Measurements from ENCODE around the gene JAK2.
A peak's percentile ranks its signal among the peaks of the same experiment; 100 is the strongest.

JAK2 gene

GRCh38 chr9:4984621-4985385 lies at the start of gene JAK2 (continued):
- TF ChIP-seq ZNF518A (tag by site-specific recombination; conservative IDR thresholded peaks at IDR 0.05; ENCODE audit: low read depth) (no peak), ZNF624 (tag by site-specific recombination; IDR thresholded peaks at IDR 0.05) (no peak), ZNF292 (tag by site-specific recombination; IDR thresholded peaks at IDR 0.05; ENCODE audit: borderline replicate concordance, low read depth) (no peak), ZNF114 (tag by site-specific recombination; IDR thresholded peaks at IDR 0.05) (no peak), ZNF404 (tag by site-specific recombination; IDR thresholded peaks at IDR 0.05) (no peak), ZNF692 (tag by site-specific recombination; IDR thresholded peaks at IDR 0.05) (peak; percentile 98), ZFHX2 (tag by site-specific recombination; conservative IDR thresholded peaks at IDR 0.05) (peak; percentile 66), ZNF354C (tag by site-specific recombination; IDR thresholded peaks at IDR 0.05; ENCODE audit: borderline replicate concordance, low read depth) (no peak), ZNF280C (tag by site-specific recombination; IDR thresholded peaks at IDR 0.05) (no peak), BCL6B (tag by site-specific recombination; IDR thresholded peaks at IDR 0.05) (no peak), ZNF555 (tag by site-specific recombination; conservative IDR thresholded peaks at IDR 0.05) (no peak), KLF16 (tag by site-specific recombination; IDR thresholded peaks at IDR 0.05) (peak; percentile 25; the same call in 1 of the 2 replicates), ZNF623 (tag by site-specific recombination; IDR thresholded peaks at IDR 0.05) (no peak), ZBTB8A (tag by site-specific recombination; IDR thresholded peaks at IDR 0.05) (peak; percentile 98), ZNF785 (tag by site-specific recombination; IDR thresholded peaks at IDR 0.05) (peak; percentile 99), ZNF174 (tag by site-specific recombination; IDR thresholded peaks at IDR 0.05) (no peak), ZNF223 (tag by site-specific recombination; IDR thresholded peaks at IDR 0.05) (no peak), WT1 (tag by site-specific recombination; IDR thresholded peaks at IDR 0.05) (peak; percentile 61), ZNF175 (tag by site-specific recombination; IDR thresholded peaks at IDR 0.05) (no peak), KLF1 (tag by site-specific recombination; IDR thresholded peaks at IDR 0.05) (peak; percentile 82), GFI1B (tag by site-specific recombination; IDR thresholded peaks at IDR 0.05) (no peak), ZNF335 (tag by site-specific recombination; conservative IDR thresholded peaks at IDR 0.05) (no peak; the same call in none of the 2 replicates), ZNF658 (tag by site-specific recombination; IDR thresholded peaks at IDR 0.05) (no peak), ZNF510 (tag by site-specific recombination; IDR thresholded peaks at IDR 0.05; ENCODE audit: insufficient replicate concordance) (no peak), KLF17 (tag by site-specific recombination; IDR thresholded peaks at IDR 0.05) (peak; percentile 9; the same call in 1 of the 2 replicates), TCF7L2 (IDR thresholded peaks at IDR 0.05; ENCODE audit: borderline replicate concordance, low read depth, low read length) (no peak)
